WTC11 (cell line): ENCODE results near the gene NELL1.

Experiments used
- ATF3 ChIP-seq: sonication (generic); formaldehyde crosslinking; conservative IDR thresholded peaks from 2 replicates; pipeline ENCODE4 v1.8.1; 2022; ENCODE audit warnings: mild to moderate bottlenecking, missing genetic modification reagents
- CBFB ChIP-seq: sonication (generic); formaldehyde crosslinking; IDR thresholded peaks from 2 replicates; pipeline ENCODE4 v1.8.1; 2022; ENCODE audit warnings: mild to moderate bottlenecking, low read depth, missing genetic modification reagents
- CREB1 ChIP-seq: sonication (generic); formaldehyde crosslinking; IDR thresholded peaks from 2 replicates; pipeline ENCODE4 v1.8.0; 2023; ENCODE audit warnings: mild to moderate bottlenecking, missing genetic modification reagents
- CREM ChIP-seq: sonication (generic); formaldehyde crosslinking; IDR thresholded peaks from 2 replicates; pipeline ENCODE4 v1.8.1; 2022; ENCODE audit warnings: mild to moderate bottlenecking, missing genetic modification reagents, moderate library complexity
- CTCF ChIP-seq: fragments of 200-600 bp; IDR thresholded peaks from 2 replicates; pipeline ENCODE4 v1.8.0; 2022; ENCODE audit warnings: antibody characterized with exemption
- E2F4 ChIP-seq: sonication (generic); formaldehyde crosslinking; IDR thresholded peaks from 2 replicates; pipeline ENCODE4 v1.8.1; 2022; ENCODE audit warnings: low read depth, mild to moderate bottlenecking, moderate library complexity, missing genetic modification reagents, borderline replicate concordance
- MAX ChIP-seq: sonication (generic); formaldehyde crosslinking; IDR thresholded peaks from 2 replicates; pipeline ENCODE4 v1.8.0; 2022; ENCODE audit warnings: mild to moderate bottlenecking, missing genetic modification reagents
- USF2 ChIP-seq: sonication (generic); formaldehyde crosslinking; IDR thresholded peaks from 2 replicates; pipeline ENCODE4 v1.8.1; 2023; ENCODE audit warnings: mild to moderate bottlenecking, missing genetic modification reagents, moderate library complexity
- ZNF121 ChIP-seq: sonication (generic); formaldehyde crosslinking; IDR thresholded peaks from 2 replicates; pipeline ENCODE4 v1.8.0; 2023; ENCODE audit warnings: missing genetic modification reagents

GRCh38 chr11:21401496-21401895 is 732.1 kb downstream of the NELL1 start:
- no peak for TF ChIP-seq CTCF
- TF ChIP-seq CREM (CRISPR knock-in tag) = no peak
- TF ChIP-seq MAX = no peak
- TF ChIP-seq ZNF121 (CRISPR knock-in tag) = no peak
- TF ChIP-seq CREB1 (CRISPR knock-in tag) = no peak
- no peak for TF ChIP-seq E2F4 (CRISPR knock-in tag)
- no peak for TF ChIP-seq USF2
- TF ChIP-seq CBFB (CRISPR knock-in tag) = no peak
- TF ChIP-seq ATF3 (CRISPR knock-in tag) = no peak
